PFSK-1 (cell line): ENCODE measurements around the gene LRMDA.

Source experiments
- FOXP2 ChIP-seq: optimal IDR thresholded peaks from 2 replicates; pipeline ENCODE3; 2011; ENCODE audit warnings: borderline replicate concordance, control low read depth, inconsistent platforms; ENCODE audit not compliant: insufficient read depth; ENCODE audit errors: extremely low read length, extremely low read depth
- POLR2AphosphoS5 ChIP-seq: IDR thresholded peaks from 2 replicates; pipeline ENCODE4 v1.6.1; 2012; ENCODE audit warnings: low read depth, mild to moderate bottlenecking, control low read depth, low read length, moderate library complexity
- REST ChIP-seq, 2 experiments: IDR thresholded peaks; 2 replicates each; pipeline versions ENCODE4 v1.6.1 to v1.8.0; 2011 to 2012; ENCODE audit warnings: low read depth in 2 of 2, low read length in 2 of 2, control low read depth in 1 of 2, inconsistent platforms in 1 of 2, mild to moderate bottlenecking in 1 of 2, moderate library complexity in 1 of 2; ENCODE audit not compliant: insufficient read depth in 1 of 2
- SIN3A ChIP-seq: IDR thresholded peaks from 2 replicates; pipeline ENCODE4 v1.6.1; 2012; ENCODE audit warnings: mild to moderate bottlenecking, low read length, moderate library complexity, borderline replicate concordance; ENCODE audit not compliant: insufficient read depth
- TAF1 ChIP-seq: IDR thresholded peaks from 2 replicates; pipeline ENCODE4 v1.6.1; 2012; ENCODE audit warnings: low read length, control low read depth, borderline replicate concordance; ENCODE audit not compliant: insufficient read depth

LRMDA gene

GRCh38 chr10:76150139-76150875, 718.9 kb downstream of the LRMDA start:
- TF ChIP-seq TAF1 = no peak
- no peak for TF ChIP-seq REST (IDR thresholded peaks at IDR 0.05; ENCODE audit: insufficient read depth in 1 of 2, low read depth in 2 of 2, low read length in 2 of 2)
- TF ChIP-seq POLR2AphosphoS5 = no peak
- TF ChIP-seq SIN3A = no peak
- TF ChIP-seq FOXP2 = no peak

GRCh38 chr10:76150876-76151288, 719.5 kb downstream of the LRMDA start:
- TF ChIP-seq POLR2AphosphoS5 = no peak
- no peak for TF ChIP-seq TAF1
- TF ChIP-seq SIN3A = no peak
- no peak for TF ChIP-seq FOXP2
- TF ChIP-seq REST (IDR thresholded peaks at IDR 0.05; ENCODE audit: insufficient read depth in 1 of 2, low read depth in 2 of 2, low read length in 2 of 2) = no peak

GRCh38 chr10:76152186-76152585, 720.8 kb downstream of the LRMDA start:
- TF ChIP-seq FOXP2 (no peak), POLR2AphosphoS5 (no peak), TAF1 (no peak), REST (IDR thresholded peaks at IDR 0.05; ENCODE audit: insufficient read depth in 1 of 2, low read depth in 2 of 2, low read length in 2 of 2) (no peak), SIN3A (no peak)

GRCh38 chr10:76155961-76156360, 724.5 kb downstream of the LRMDA start:
- TF ChIP-seq TAF1 (no peak), FOXP2 (no peak), SIN3A (no peak), REST (IDR thresholded peaks at IDR 0.05; ENCODE audit: insufficient read depth in 1 of 2, low read depth in 2 of 2, low read length in 2 of 2) (no peak), POLR2AphosphoS5 (no peak)
